Gastrocnemius medialis (tissue), 4 donors: Measurements from ENCODE around the gene TARBP2.

Experiments
- POLR2A ChIP-seq, 2 donors: fragments of 450-650 bp; IDR thresholded peaks; one replicate each; pipeline ENCODE4 v1.6.1; 2017; ENCODE audit warnings: antibody characterized with exemption in 2 of 2, mild to moderate bottlenecking in 2 of 2, moderate library complexity in 2 of 2
- TF ChIP-seq, protein P1 (sequence below), 5 experiments: fragments of 450-650 bp in 3 of 5; fragments of 200-600 bp in 2 of 5; sonication (generic) in 2 of 5; IDR thresholded peaks in 4 of 5; conservative IDR thresholded peaks in 1 of 5; 1 replicate in 4 of 5; 2 replicates in 1 of 5; pipeline ENCODE4 v1.5.1; 2016 to 2019; ENCODE audit warnings: antibody characterized with exemption in 5 of 5, mild to moderate bottlenecking in 3 of 5, moderate library complexity in 3 of 5

DNA sequence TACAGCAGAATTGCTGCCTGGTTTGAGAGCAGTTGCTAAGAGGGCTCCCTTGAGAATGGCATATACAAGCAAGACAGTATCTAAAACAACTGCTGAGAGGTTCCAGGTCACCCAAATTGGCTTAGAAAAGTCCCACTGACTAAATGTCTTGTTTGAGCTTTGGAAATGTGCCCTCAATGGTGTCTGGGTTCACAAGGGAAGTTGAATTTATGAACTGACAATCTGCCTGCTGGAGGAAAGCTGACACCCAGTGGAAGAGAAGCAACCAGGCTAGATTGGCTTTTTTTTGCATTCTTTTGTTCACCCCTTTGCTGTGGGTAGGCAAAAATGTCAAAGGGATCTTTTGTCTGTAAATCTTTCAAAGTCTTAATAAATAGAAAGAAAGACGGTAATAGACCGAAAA lies 50.8 kb downstream of the TARBP2 start:
- TF ChIP-seq, protein P1, sequence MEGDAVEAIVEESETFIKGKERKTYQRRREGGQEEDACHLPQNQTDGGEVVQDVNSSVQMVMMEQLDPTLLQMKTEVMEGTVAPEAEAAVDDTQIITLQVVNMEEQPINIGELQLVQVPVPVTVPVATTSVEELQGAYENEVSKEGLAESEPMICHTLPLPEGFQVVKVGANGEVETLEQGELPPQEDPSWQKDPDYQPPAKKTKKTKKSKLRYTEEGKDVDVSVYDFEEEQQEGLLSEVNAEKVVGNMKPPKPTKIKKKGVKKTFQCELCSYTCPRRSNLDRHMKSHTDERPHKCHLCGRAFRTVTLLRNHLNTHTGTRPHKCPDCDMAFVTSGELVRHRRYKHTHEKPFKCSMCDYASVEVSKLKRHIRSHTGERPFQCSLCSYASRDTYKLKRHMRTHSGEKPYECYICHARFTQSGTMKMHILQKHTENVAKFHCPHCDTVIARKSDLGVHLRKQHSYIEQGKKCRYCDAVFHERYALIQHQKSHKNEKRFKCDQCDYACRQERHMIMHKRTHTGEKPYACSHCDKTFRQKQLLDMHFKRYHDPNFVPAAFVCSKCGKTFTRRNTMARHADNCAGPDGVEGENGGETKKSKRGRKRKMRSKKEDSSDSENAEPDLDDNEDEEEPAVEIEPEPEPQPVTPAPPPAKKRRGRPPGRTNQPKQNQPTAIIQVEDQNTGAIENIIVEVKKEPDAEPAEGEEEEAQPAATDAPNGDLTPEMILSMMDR (IDR thresholded peaks at IDR 0.05 in 4 of 5, conservative IDR thresholded peaks at IDR 0.05 in 1 of 5): no peak
- TF ChIP-seq POLR2A (IDR thresholded peaks at IDR 0.05): no peak
